Duodenal mucosa (tissue), 2 donors: ENCODE measurements around the gene ZFR2.
A peak's percentile ranks its signal among the peaks of the same experiment; 100 is the strongest.

Source experiments
- H3K27ac ChIP-seq: one replicate; pipeline ENCODE4 v1.7.0; 2013; ENCODE audit warnings: low read depth, low read length
- H3K27me3 ChIP-seq, 2 donors: one replicate each; pipeline ENCODE4 v1.7.0; 2013; ENCODE audit warnings: low read length in 2 of 2, control low read depth in 1 of 2; ENCODE audit not compliant: insufficient read depth in 2 of 2, control insufficient read depth in 1 of 2
- H3K36me3 ChIP-seq, 2 donors: one replicate each; pipeline ENCODE4 v1.7.0; 2013; ENCODE audit warnings: low read length in 2 of 2, control low read depth in 1 of 2; ENCODE audit not compliant: insufficient read depth in 2 of 2, control insufficient read depth in 1 of 2
- H3K4me1 ChIP-seq, 2 donors: one replicate each; pipeline ENCODE4 v1.7.0; 2013; ENCODE audit warnings: low read length in 2 of 2, control low read depth in 1 of 2; ENCODE audit not compliant: insufficient read depth in 2 of 2, control insufficient read depth in 1 of 2
- H3K4me3 ChIP-seq, 2 donors: one replicate each; pipeline ENCODE4 v1.7.0; 2013; ENCODE audit warnings: low read length in 2 of 2, low read depth in 1 of 2
- H3K9ac ChIP-seq, 2 donors: one replicate each; pipeline ENCODE4 v1.7.0; 2013; ENCODE audit warnings: low read length in 2 of 2, low read depth in 1 of 2
- H3K9me3 ChIP-seq, 2 donors: one replicate each; pipeline ENCODE4 v1.7.0; 2013; ENCODE audit warnings: low read length in 2 of 2, control low read depth in 1 of 2; ENCODE audit not compliant: control insufficient read depth in 1 of 2

Gene ZFR2

GRCh38 chr19:3796358-3796757, 72.5 kb downstream of the ZFR2 start:
- no peak overlapping the region for H3K27ac ChIP-seq
- no peaks in the 10 kb centered on the region for H3K36me3 ChIP-seq
- no peak overlapping the region for H3K9ac ChIP-seq
- H3K4me1 ChIP-seq, result peaks cover 0 to 4% of the 10 kb centered on the region in 2 donors
- peaks cover 0 to 6% of the 10 kb centered on the region in 2 donors for H3K9me3 ChIP-seq
- peaks cover 3 to 4% of the 10 kb centered on the region in 2 donors for H3K27me3 ChIP-seq
- no peak overlapping the region for H3K4me3 ChIP-seq

GRCh38 chr19:3793799-3794198, 75.0 kb downstream of the ZFR2 start:
- Histone ChIP-seq H3K36me3 (no peaks in the 10 kb centered on the region), H3K27ac (no peak overlapping the region), H3K27me3 (peaks cover 0 to 4% of the 10 kb centered on the region in 2 donors), H3K9me3 (peaks cover 0 to 6% of the 10 kb centered on the region in 2 donors), H3K4me1 (no peaks in the 10 kb centered on the region), H3K4me3 (no peak overlapping the region), H3K9ac (no peak overlapping the region)

GRCh38 chr19:3792114-3792513, 76.7 kb downstream of the ZFR2 start:
- H3K4me3 ChIP-seq, result no peak overlapping the region

DNA sequence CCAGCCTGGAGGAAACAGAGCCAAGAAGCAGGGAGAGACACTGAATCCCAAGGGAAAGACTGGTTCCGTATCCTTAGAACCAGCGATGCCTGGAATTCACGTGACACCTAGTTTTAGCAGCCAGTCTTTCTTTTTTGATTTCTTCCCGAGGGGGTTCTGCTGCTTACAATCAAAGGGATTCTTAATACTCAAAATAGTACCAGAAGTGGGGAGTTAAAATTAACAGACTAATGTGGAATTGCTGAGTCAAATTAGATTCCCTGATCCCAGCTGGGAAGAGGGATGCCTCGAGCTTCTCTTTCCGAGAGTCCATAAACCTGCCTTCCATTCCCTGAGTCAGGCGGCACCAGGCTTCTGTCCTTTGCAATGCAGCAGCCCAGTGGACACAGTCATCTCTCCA, 77.9 kb downstream of the ZFR2 start:
- Histone ChIP-seq H3K9ac (no peak overlapping the region), H3K4me1 (no peaks in the 10 kb centered on the region), H3K4me3 (no peak overlapping the region), H3K27me3 (peaks cover 0 to 6% of the 10 kb centered on the region in 2 donors), H3K9me3 (no peaks in the 10 kb centered on the region), H3K27ac (no peak overlapping the region), H3K36me3 (no peaks in the 10 kb centered on the region)

More at GRCh38 chr19:3792114-3792513, 76.7 kb downstream of the ZFR2 start:
- peaks cover 0 to 4% of the 10 kb centered on the region in 2 donors for H3K27me3 ChIP-seq
- no peak overlapping the region for H3K27ac ChIP-seq
- no peak overlapping the region for H3K9ac ChIP-seq
- H3K4me1 ChIP-seq, result no peaks in the 10 kb centered on the region
- H3K9me3 ChIP-seq, result peaks cover 0 to 6% of the 10 kb centered on the region in 2 donors
- no peaks in the 10 kb centered on the region for H3K36me3 ChIP-seq

DNA sequence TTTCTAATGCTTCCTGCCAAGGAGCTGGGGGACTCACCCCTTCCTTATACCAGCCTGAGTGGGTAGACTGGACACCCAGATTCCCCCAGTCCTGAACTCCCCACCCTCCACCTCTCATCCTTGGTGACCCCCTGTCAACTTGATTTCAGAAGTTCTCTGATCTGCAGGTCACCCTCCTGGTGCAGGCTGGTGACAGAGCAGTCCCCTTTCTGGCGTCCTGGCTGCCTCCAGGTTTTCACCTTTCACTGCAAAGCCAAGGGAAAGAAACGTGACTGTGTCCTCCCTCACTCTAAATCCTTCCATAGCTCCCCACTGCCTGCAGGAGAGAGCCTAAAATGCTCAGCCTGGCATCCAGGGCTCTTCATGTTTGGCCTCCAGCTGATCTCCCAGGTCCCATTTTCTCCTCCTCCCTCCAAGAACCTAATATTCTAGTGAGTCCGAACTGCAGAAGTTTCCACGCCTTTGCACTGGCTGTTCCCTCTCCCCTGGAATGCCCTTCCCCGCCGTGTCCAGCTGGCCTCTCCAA, 78.6 kb downstream of the ZFR2 start:
- Histone ChIP-seq H3K9me3 (no peaks in the 10 kb centered on the region), H3K4me1 (peaks cover 0 to under 1% of the 10 kb centered on the region in 2 donors), H3K27ac (no peak overlapping the region), H3K27me3 (peaks cover 2 to 6% of the 10 kb centered on the region in 2 donors), H3K36me3 (no peaks in the 10 kb centered on the region), H3K9ac (no peak overlapping the region), H3K4me3 (no peak overlapping the region)

GRCh38 chr19:3788996-3789778, 79.7 kb downstream of the ZFR2 start:
- Histone ChIP-seq H3K9ac (no peak overlapping the region), H3K27ac (no peak overlapping the region), H3K9me3 (no peaks in the 10 kb centered on the region), H3K36me3 (no peaks in the 10 kb centered on the region), H3K27me3 (peaks cover 6 to 11% of the 10 kb centered on the region in 2 donors), H3K4me1 (peaks cover 0 to 4% of the 10 kb centered on the region in 2 donors), H3K4me3 (no peak overlapping the region)

DNA sequence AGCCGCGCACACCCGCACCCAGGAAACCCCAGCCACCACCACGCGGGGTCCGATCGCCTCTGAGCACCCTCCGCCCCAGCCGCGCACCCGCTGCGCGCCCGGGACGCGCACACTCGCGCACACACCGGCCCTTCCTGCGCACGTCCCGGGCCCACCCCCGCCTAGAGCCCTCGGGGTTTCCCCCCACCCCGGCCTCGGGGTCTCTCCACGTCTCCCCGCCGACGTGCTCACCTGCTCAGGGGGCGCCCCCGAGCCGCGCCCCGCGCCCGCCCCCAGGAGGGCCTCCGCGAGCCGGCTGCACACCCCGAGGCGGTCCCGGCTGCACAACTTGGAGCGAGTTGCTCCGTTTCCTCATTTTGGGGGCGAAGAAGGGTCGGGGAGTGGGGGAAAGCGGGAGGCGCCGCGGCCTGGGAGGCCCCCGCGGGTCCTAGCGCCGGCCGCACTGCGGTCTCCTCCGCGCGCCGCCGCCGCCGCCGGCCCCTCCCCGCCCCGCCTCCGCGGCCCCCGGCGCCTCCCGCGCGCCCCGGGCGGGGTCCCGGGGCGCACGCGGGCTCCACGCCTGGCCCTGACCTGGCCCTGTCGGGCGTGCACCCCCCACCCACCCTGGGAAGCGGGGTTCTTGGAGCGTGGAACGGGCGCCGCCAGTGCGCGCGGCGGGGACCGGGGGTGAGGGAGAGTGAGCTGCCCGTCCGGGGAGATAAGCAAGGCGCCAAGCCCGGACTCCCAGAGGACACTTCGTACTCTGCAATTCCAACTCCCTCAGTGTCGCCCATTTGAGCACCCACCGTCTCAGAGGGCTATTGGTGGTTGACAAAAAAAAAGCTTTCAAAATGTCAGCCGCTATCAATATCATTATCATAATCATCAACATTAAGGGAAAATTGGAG, 82.7 kb downstream of the ZFR2 start, which contains the start of gene MATK:
Gene MATK, minus strand, starts transcription at position 444 of the 887 bp plus-strand sequence. CDS start 1,246 bp downstream, outside the sequence.
- Histone ChIP-seq H3K4me3 (peak within 1 kb of the TSS; percentile 46 to 63), H3K9ac (no peak within 1 kb of the TSS), H3K9me3 (peaks cover 13 to 14% of the 10 kb centered on the region in 2 donors), H3K27ac (no peak within 1 kb of the TSS), H3K4me1 (peaks cover 0 to 4% of the 10 kb centered on the region in 2 donors), H3K27me3 (peaks cover 6 to 11% of the 10 kb centered on the region in 2 donors), H3K36me3 (no peaks in the 10 kb centered on the region)

DNA sequence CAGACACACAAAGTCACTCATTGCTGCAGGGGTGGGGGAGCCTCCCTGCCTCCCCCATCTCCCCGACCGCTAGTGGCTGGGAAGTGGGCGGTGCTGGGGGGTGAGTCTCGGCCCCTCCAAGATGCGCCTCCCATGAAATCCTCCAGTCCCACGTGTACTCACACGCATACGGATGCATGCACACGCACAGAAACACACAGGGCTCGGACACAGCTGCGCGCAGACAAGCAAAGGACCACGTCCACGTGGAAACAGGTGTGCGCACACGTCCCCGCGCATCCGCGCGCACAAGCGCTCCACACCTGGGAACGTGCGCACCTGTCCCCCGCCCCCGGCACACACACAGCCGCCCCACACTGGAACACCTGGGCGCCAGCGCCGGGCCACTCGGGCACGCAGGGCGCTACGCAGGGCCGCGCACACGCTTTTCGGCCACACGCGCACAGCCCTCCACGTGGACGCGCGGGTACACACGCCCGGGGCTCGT, 83.3 kb downstream of the ZFR2 start:
- Histone ChIP-seq H3K36me3 (no peaks in the 10 kb centered on the region), H3K4me3 (peak overlapping the region; percentile 46 to 63), H3K27ac (no peak overlapping the region), H3K9ac (no peak overlapping the region), H3K4me1 (peaks cover 0 to 4% of the 10 kb centered on the region in 2 donors), H3K27me3 (peaks cover 4 to 11% of the 10 kb centered on the region in 2 donors), H3K9me3 (peaks cover 16 to 17% of the 10 kb centered on the region in 2 donors)

DNA sequence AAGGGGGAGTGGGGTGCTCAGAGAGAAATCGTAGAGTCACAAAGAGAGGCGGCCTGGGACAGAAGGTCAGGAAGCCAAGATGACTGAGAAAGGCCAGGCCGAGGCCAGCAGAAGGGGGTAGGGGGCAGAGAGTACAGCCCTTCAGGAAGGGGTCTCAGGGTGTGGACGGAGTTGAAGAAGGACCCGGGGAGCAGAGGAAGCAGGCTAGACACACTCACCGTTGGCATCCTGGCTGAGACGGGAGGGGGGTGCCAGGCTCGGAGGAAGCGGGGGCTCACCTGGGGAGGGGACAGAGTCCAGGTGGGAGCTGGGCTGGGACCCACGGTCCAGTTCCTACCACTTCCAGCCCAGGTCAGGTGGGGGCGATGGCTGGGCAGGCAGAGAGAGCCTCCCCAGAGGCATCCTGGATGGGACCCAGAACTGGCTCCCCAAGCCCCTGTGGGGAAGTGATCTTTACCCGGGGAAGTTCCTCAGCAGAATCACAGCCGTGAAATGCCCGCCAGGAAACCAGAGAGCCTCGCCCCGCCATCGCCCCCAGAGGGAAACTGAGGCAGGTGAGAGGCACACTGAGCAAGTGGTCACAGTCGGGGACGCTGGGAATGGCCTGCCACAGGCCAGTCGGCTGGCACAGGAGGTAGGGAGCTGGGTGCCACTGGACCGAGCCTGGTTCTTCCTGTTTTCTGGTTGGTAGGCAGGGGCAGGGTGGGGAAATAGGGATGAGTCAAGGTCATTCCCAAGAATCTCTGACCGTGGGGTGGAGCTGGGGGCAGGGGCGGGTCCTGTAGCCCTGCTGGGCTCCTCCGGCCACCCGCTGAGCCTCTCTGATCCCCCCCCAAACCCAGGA, 84.0 kb downstream of the ZFR2 start:
- H3K36me3 ChIP-seq, result no peaks in the 10 kb centered on the region
- peak overlapping the region; percentile 46 to 63 for H3K4me3 ChIP-seq
- peaks cover 16 to 17% of the 10 kb centered on the region in 2 donors for H3K9me3 ChIP-seq
- peaks cover 3 to 11% of the 10 kb centered on the region in 2 donors for H3K27me3 ChIP-seq
- H3K9ac ChIP-seq, result no peak overlapping the region
- no peak overlapping the region for H3K27ac ChIP-seq
- H3K4me1 ChIP-seq, result peaks cover 0 to 4% of the 10 kb centered on the region in 2 donors
